ENCODE measurements around the gene HAUS3.
"Not testable (repeated sequence)": the region's sequence is repeated elsewhere in the genome, so short reads cannot be mapped to it uniquely, and the experiment has no call there.

GRCh38 chr4:2202789-2203188, 39.1 kb downstream of the HAUS3 start:
- not testable (repeated sequence) for TF ChIP-seq ZFP30 (CRISPR knock-in tag; IDR thresholded peaks at IDR 0.05); TSHZ2 (CRISPR knock-in tag; IDR thresholded peaks at IDR 0.05); CSRNP3 (CRISPR knock-in tag; IDR thresholded peaks at IDR 0.05); ZC3H10 (CRISPR knock-in tag; IDR thresholded peaks at IDR 0.05); ZFP3 (CRISPR knock-in tag; IDR thresholded peaks at IDR 0.05); ZNF8 (CRISPR knock-in tag; IDR thresholded peaks at IDR 0.05); SNAI2 (CRISPR knock-in tag; IDR thresholded peaks at IDR 0.05); CREB5 (CRISPR knock-in tag; IDR thresholded peaks at IDR 0.05; ENCODE audit: low read depth); PATZ1 (CRISPR knock-in tag; IDR thresholded peaks at IDR 0.05; ENCODE audit: borderline replicate concordance); CSDC2 (CRISPR knock-in tag; IDR thresholded peaks at IDR 0.05); ISL1 (CRISPR knock-in tag; IDR thresholded peaks at IDR 0.05); ZNF70 (CRISPR knock-in tag; IDR thresholded peaks at IDR 0.05)

Data from SK-N-SH treated with all-trans-retinoic acid at 6 μM for 48 hours (cell line).